ENCODE results near the gene MAPK8IP1.

MAPK8IP1 gene

GRCh38 chr11:45860348-45860747 lies 25.1 kb upstream of the MAPK8IP1 start:
- ATAC-seq, result no peak

GRCh38 chr11:45860764-45861510 lies 24.5 kb upstream of the MAPK8IP1 start:
- no peak for ATAC-seq

GRCh38 chr11:45864041-45864440 lies 21.4 kb upstream of the MAPK8IP1 start:
- no peak for ATAC-seq

GRCh38 chr11:45869551-45869950 lies 15.9 kb upstream of the MAPK8IP1 start:
- ATAC-seq, result no peak

GRCh38 chr11:45870706-45871105 lies 14.7 kb upstream of the MAPK8IP1 start:
- no peak for ATAC-seq

- no peak for ATAC-seq
These were observed 13.8 kb upstream of the MAPK8IP1 start for GRCh38 chr11:45871638-45872037.

GRCh38 chr11:45872651-45873356 lies 12.6 kb upstream of the MAPK8IP1 start:
- peak in 1 of 2 donors; percentile 28 for ATAC-seq

GRCh38 chr11:45876401-45876800 lies 9.1 kb upstream of the MAPK8IP1 start:
- ATAC-seq, result no peak

GRCh38 chr11:45877221-45877620 lies 8.2 kb upstream of the MAPK8IP1 start:
- no peak for ATAC-seq

- no peak for ATAC-seq
These were observed 7.6 kb upstream of the MAPK8IP1 start for GRCh38 chr11:45877845-45878244.

- no peak for ATAC-seq
These were observed 5.4 kb upstream of the MAPK8IP1 start for GRCh38 chr11:45879803-45880686.

GRCh38 chr11:45880772-45881570 lies 4.5 kb upstream of the MAPK8IP1 start:
- no peak for ATAC-seq

- no peak for ATAC-seq
These were observed 3.6 kb upstream of the MAPK8IP1 start for GRCh38 chr11:45881708-45882368.

- ATAC-seq, result no peak
These were observed 760 bp upstream of the MAPK8IP1 start for GRCh38 chr11:45884596-45885185.

GRCh38 chr11:45885921-45886721 lies 670 bp downstream of the MAPK8IP1 start:
- ATAC-seq, result no peak

- no peak for ATAC-seq
These were observed 1.5 kb downstream of the MAPK8IP1 start for GRCh38 chr11:45886816-45887520.

- ATAC-seq, result no peak
These were observed 2.1 kb downstream of the MAPK8IP1 start for GRCh38 chr11:45887587-45887986.

GRCh38 chr11:45889555-45889954 lies 4.1 kb downstream of the MAPK8IP1 start:
- no peak for ATAC-seq

GRCh38 chr11:45889966-45890365 lies 4.5 kb downstream of the MAPK8IP1 start:
- no peak for ATAC-seq

Measured in activated CD4-positive, CD25-positive, alpha-beta regulatory T cell treated with anti-CD3 and anti-CD28 coated beads, Interleukin-2, amount 50 U/mL, for 24 hours (primary cell).